ENCODE measurements around the gene FBP2.
"Not testable (repeated sequence)": the region's sequence is repeated elsewhere in the genome, so short reads cannot be mapped to it uniquely, and the experiment has no call there.

Gene FBP2

DNA sequence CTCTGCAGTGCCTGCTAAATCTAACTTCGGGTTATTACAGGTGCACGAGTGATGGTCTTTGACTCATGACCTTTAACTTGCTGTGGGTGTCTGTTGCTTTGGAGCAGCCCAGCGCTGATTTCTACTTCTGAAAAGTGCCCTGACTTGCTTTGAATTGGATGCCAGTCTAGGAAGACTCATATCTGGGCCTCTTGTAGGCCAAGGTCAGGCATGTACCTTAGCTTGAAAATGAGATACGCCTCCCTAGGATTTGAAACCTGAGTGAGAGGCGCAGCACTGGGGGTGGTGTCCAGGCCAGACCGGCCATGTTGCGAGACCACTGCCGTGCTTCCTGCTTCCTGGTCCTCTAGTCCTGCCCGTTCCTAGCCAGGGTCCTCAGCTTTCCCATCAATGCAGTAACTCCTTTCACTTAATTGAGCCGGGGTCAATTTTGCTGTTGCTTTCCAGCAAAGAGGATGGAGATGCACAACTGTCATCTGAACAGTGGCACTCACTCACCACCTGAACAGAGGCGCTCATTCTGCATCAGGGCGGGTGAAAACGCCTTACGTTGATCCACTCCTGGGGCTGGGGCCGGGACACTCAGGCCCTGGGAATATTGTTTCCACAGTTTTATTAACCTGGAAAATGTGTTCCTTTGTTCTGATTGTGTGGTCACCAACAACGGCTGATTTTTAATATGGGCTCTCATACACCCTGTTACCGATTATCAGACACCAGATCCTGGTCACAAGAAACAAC lies 24.5 kb downstream of the FBP2 start:
- in situ Hi-C loops (cut with HindIII; ENCODE audit: low pct_ligation_motif_present, low pct_unique_long_range_greater_than_20kb, low sequenced_read_pairs) = no loop called here
- DNase-seq = no peak

DNA sequence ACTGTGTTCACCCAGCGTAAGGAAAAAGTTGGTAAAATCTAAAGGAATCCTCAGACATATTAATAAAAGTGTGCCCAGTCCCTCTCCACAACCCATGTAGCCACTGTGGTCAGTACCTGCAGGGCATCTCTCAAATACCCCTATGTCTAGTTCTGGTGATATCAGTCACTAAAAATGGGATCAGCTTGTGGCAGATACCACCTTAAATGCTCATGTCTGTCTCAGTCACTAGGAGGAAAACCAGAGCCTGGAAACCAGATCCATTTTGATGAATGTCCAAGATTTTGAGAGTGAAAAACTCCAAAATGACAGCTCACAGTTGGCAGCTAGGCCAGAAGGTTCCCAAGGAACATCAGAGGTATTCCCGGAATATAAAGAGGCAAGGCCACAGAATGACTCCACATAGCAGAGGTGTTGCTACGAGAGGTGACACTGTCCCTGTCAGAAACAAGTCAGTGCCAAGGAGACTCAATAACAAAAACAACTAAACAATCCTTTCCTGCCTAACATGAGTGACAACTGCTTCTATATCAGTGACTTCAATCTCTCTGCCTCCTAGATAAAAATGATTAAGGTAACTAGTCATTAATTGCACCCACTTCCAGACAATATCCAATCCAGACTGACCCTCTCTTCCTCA lies 25.3 kb downstream of the FBP2 start:
- in situ Hi-C loops (cut with HindIII; ENCODE audit: low pct_ligation_motif_present, low pct_unique_long_range_greater_than_20kb, low sequenced_read_pairs) = no loop called here
- no peak for DNase-seq

DNA sequence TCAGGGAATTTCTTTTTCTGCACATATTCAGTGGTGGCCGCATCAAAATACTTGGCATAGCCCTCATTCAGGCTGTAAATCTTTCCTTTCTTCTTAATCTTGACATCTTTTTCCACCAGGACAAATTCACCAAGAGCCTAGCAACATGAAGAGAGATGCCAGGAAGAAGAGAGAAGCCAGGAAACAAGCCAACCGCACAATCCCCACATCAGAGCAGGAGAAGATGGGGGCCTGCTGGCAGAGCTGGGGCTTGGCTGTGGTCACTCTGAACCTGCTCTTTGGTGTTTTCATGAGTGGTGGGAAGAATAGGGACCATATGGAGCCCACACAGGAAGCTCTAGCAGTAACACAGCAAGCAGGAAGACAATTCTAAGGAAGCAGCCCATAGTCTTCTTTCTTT lies 26.4 kb downstream of the FBP2 start:
- DNase-seq = no peak
- in situ Hi-C loops (cut with HindIII; ENCODE audit: low pct_ligation_motif_present, low pct_unique_long_range_greater_than_20kb, low sequenced_read_pairs) = no loop called here

DNA sequence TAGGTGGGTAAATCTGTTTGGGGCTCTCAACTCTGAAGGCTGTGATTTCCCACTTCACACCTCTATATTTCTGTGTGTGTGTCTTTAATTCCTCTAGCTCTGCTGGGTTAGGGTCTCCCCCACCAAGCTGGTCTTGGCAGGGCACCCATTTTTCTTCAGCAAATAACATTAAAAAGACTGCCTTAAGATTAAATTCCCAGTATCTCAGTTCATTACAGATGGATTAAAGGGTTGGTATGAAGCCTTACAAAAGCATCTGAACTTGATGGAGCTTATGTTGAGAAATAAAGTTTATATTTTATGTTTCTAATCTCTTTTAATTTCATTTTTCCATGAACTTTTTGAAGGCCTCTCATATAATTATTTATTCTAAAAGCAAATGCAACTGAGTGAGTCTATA lies 27.1 kb downstream of the FBP2 start:
- in situ Hi-C loops (cut with HindIII; ENCODE audit: low pct_ligation_motif_present, low pct_unique_long_range_greater_than_20kb, low sequenced_read_pairs) = no loop called here
- no peak for DNase-seq

DNA sequence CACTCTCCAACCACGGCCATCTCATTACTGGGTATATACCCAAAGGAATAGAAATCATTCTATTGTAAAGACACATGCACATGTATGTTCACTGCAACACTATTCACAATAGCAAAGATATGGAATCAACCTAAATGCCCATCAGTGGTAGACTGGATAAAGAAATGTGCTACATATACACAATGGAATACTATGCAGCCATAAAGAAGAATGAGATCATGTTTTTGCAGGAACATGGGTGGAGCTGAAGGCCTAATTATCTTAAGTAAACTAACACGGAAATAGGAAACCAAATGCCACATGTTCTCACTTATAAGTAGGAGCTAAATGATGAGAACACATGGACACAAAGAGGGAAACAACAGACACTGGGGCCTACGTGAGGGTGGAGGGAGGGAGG lies 29.3 kb downstream of the FBP2 start:
- DNase-seq; in situ Hi-C loops (cut with HindIII; ENCODE audit: low pct_ligation_motif_present, low pct_unique_long_range_greater_than_20kb, low sequenced_read_pairs): not testable (repeated sequence)

DNA sequence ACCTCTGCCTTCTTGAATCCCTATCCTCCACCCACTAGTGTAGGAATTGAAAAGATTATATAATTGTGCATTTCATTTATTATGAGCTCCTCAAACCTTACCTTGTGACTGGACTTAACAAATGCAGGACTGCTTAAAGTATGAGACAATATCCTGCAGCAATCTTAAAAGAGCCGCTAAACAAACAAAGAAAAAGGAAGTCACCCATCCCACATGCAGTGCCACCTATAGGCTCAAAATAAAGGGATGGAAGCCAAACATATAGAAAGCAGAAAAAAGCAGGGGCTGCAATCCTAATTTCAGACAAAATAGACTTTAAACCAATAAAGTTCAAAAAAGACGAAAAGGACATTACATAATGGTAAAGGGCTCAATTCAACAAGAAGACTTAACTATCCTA lies 30.1 kb downstream of the FBP2 start:
- no peak for DNase-seq
- in situ Hi-C loops (cut with HindIII; ENCODE audit: low pct_ligation_motif_present, low pct_unique_long_range_greater_than_20kb, low sequenced_read_pairs) = no loop called here

DNA sequence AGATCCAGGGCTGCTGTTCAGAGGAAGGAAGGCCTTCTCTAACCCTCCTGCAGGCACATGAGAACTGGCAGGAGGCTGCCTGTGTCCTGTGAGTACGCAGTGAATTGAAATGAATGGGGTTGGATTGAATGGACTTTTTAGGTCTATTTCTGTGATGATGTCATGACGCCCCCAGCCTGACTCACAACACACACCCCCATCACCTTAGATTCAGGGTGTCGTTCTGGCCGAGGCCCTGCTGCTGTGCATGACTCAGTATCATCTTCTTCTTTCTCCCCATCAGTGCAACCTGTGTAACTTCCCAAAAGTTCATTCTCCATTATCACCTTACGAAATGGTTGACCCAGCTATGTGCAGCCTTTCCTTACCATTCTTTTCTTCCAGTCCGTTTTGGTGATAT lies 33.4 kb downstream of the FBP2 start:
- DNase-seq = no peak
- in situ Hi-C loops (cut with HindIII; ENCODE audit: low pct_ligation_motif_present, low pct_unique_long_range_greater_than_20kb, low sequenced_read_pairs) = no loop called here

DNA sequence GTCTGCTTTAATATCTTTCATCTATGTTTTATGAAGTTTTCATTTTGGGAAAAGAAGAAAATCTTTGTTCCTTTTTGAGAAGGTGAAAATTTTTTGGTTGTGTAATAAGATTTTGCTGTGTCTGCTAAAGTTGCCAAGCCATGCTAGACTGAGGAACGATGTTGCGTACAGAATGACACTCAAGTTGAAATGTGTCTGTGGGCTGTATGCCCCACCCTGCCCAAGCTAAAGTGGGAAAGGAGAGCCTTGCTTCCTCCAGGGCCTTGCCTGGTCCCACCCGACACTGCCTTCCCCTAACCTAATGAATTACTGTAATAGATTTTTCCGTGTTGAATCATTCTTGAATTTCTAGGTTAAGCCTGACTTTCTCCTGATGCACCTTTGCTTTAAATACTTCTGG lies 36.2 kb downstream of the FBP2 start:
- DNase-seq = no peak
- in situ Hi-C loops (cut with HindIII; ENCODE audit: low pct_ligation_motif_present, low pct_unique_long_range_greater_than_20kb, low sequenced_read_pairs) = no loop called here

DNA sequence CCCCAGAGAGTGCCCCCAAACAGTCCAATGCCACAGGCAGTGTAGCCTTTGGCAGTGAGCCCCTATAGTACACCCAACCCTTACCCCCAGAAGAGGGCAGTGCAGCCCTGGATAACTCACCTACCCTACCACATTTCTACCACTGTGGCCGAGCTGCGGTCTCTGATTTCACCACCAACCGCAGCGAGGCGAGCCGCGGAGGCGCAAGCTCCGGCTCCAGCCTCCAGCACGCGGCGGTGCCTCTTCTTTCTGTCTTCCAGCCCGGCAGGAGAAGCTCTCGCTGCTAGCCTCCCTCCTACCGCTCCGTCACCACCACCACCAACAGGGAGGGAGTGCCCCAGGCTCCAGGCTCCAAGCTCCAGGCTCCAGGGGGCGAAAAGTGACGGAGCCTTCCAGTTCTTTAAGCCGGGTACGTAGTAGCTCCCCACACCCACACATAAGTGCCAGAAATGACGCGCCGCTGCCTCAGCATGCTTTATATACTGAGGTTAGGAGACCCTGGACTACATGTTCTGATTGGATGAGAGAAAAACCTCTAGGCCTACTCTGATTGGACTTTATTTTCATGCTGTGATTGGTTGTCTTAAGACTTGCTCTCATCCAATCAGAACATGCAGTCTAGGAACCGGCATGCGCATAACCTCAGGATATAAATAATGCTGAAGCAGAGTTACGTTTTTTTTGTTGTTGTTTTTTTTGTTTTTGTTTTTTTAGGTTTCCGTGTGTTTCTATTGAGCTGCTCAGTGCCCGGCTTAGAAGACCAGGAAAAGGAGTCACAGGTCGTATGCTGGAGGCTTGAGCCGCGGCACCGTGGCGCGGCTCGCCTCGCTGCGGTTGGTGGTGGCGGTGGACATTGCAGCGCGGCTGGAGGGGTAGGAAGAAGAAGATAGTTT lies 38.9 kb downstream of the FBP2 start, which contains the start of gene PCAT7:
TSS of gene PCAT7 (plus strand) at position 645 of the 893 bp plus-strand sequence.
- in situ Hi-C loops (cut with HindIII; ENCODE audit: low pct_ligation_motif_present, low pct_unique_long_range_greater_than_20kb, low sequenced_read_pairs) = no loop called here

DNA sequence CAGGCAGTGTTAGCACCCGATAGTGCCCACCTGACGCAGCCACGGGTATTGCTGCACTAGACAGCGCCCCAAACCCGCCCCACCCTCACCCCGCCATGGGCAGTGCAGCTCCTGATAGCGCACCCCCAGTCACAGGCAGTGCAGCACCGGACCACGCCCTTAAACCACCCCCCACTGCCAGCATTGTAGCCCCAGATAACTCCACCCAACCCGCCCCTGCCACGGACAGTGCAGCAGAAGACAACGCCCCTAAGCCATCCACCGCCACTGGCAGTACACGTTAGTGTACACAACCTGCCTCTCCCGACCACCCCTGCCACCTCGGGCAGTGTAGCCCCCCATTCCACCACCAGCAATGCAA lies 39.6 kb downstream of the FBP2 start:
- in situ Hi-C loops (cut with HindIII; ENCODE audit: low pct_ligation_motif_present, low pct_unique_long_range_greater_than_20kb, low sequenced_read_pairs) = no loop called here
- DNase-seq = no peak

More for the DNA sequence above, 38.9 kb downstream of the FBP2 start, which contains the start of gene PCAT7:
- DNase-seq = peak; percentile 73

DNA sequence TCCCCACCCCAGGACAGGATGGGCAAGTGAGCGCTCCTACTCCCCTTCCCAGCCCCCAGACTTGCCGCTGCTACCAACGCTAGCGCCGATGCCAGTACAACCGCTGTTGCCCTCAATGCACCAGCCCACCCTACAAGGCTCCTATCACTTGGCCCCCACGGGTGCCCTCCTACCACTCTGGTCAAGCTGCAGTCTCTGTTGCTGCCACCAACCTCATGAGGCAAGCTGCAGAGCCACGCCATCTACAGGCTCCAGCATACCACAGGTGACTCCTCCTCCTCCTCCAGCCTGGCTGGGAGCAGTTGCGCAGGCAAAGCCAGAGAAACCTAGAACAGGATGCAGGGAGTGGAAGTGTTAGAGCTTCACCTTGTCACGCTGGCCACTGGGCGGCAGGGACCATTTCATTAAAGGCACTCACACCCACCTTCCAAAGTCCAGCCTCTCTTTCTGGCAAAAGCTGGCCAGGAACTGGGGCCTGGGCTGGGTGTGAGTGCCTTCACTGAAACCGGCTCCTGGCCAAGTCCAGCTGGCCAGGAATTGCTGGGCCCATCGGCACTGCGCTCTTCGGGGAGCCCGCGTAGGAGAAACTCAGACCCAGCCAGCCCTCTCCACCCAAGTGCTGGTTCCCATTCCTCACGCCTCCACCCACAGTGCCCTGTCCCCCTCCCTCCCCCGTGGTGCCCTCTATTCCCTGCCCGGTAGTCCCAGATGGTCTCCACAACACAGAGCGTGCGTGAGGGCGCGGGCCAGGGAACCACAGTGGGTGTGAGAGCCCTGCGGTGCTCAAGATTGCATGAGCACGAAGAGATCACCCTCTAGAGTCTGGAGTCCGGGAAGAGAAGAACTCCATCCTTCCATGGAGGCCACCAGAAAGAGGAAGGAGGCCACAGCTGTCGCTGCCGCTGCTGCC lies 40.3 kb downstream of the FBP2 start:
- DNase-seq = no peak
- in situ Hi-C loops (cut with HindIII; ENCODE audit: low pct_ligation_motif_present, low pct_unique_long_range_greater_than_20kb, low sequenced_read_pairs) = no loop called here

DNA sequence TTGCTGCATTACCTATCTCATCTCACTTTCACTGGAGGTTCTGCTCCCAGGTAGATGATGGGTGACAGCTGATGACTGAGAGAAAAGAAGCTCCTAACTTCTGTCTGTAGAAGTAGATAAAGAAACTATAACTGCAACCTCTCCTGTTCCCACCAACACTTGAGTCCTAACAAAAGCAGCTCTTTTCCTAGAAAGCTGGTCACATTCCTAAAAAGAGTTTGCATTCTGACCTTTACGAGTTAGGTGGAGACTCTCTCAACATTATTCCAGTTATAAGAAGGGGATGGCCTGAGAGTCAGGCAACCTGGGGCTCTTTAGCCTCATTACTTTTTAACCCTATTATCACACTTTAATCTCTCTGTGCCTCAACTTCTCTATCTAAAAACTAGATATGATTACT lies 47.7 kb downstream of the FBP2 start:
- in situ Hi-C loops (cut with HindIII; ENCODE audit: low pct_ligation_motif_present, low pct_unique_long_range_greater_than_20kb, low sequenced_read_pairs) = no loop called here
- no peak for DNase-seq

DNA sequence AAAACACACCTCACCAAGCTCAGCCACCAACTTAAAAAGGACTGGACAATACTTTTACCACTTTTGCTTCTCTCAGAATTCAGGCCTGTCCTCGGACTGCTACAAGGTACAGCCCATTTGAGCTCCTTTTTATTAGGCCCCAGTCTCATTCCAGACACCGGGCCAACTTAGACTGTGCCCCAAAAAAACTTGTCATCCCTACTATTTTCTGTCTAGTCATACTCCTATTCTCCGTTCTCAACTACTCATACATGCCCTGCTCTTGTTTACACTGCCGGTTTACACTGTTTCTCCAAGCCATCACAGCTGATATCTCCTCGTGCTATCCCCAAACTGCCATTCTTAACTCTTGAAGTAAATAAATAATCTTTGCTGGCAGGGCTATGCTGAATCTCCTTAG lies 49.3 kb downstream of the FBP2 start:
- in situ Hi-C loops (cut with HindIII; ENCODE audit: low pct_ligation_motif_present, low pct_unique_long_range_greater_than_20kb, low sequenced_read_pairs); DNase-seq: not testable (repeated sequence)

DNA sequence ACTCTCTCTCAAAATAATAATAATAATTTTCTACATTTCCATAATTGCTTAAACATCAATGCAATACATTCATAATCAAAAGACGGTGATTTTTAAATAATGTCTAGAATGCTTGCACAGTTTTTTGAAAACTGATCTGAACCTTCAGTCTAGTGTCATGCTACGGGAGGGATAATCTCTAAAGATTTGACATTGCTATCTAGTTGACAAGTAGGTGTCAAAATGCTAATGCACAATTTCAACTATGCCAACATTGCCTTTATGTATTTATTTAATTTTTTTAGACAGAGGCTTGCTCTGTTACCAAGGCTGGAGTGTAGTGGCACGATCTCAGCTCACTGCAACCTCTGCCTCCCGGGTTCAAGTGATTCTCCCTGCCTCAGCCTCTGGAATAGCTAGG lies 54.7 kb downstream of the FBP2 start:
- no peak for DNase-seq
- in situ Hi-C loops (cut with HindIII; ENCODE audit: low pct_ligation_motif_present, low pct_unique_long_range_greater_than_20kb, low sequenced_read_pairs) = no loop called here

DNA sequence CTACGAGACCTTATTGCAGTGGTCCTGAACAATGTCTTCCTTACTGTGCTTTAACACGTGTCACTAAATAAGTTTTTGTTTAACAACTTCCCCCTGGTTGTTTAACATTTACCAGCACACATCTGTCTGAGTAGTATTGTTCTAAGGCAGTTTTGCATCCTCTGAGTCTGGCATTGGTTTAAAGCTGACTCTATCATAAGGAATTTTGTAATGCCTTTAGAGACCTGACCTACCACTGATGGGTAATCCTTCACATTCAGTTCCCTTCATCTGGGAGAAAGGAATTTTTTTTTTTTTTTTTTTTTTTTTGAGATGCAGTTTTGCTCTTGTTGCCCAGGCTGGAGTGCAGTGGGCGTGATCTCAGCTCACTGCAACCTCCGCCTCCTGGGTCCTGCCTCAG lies 58.7 kb downstream of the FBP2 start:
- no peak for DNase-seq
- in situ Hi-C loops (cut with HindIII; ENCODE audit: low pct_ligation_motif_present, low pct_unique_long_range_greater_than_20kb, low sequenced_read_pairs) = no loop called here

DNA sequence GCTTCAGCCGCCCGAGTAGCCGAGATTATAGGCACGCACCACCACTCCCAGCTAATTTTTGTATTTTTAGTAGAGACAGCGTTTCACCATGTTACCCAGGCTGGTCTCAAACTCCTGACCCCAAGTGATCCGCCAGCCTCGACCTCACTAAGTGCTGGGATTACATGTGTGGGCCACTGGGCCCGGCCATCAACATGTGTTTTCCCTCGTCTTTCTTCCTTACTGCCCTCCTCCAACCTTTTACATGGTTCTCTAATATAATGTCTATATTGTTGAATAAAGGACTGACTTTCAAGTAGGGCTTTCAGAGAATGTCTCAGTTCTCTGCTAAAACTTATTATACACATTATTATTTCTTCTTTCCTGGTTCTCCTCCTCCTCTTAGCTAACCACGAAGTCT lies 60.0 kb downstream of the FBP2 start:
- in situ Hi-C loops (cut with HindIII; ENCODE audit: low pct_ligation_motif_present, low pct_unique_long_range_greater_than_20kb, low sequenced_read_pairs) = no loop called here
- no peak for DNase-seq

DNA sequence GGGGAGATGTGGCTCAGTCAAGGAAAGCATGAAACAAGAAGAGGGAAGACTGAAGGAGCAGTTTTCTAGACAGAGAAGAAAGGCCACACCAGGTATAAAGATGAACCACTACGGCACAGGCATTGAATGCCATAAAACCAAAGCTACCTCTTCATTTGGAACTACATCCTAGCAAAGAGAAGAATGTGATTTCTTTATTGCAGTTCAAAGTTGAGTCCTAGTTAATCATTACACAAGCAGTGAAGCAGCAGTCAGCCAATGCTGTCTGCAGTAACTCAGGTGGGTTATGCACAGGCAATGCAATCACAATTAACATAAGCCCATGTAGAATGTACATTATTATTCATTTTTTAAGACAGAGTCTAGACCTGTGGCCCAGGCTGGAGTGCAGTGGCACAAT lies 60.5 kb downstream of the FBP2 start:
- DNase-seq = no peak
- in situ Hi-C loops (cut with HindIII; ENCODE audit: low pct_ligation_motif_present, low pct_unique_long_range_greater_than_20kb, low sequenced_read_pairs) = no loop called here

DNA sequence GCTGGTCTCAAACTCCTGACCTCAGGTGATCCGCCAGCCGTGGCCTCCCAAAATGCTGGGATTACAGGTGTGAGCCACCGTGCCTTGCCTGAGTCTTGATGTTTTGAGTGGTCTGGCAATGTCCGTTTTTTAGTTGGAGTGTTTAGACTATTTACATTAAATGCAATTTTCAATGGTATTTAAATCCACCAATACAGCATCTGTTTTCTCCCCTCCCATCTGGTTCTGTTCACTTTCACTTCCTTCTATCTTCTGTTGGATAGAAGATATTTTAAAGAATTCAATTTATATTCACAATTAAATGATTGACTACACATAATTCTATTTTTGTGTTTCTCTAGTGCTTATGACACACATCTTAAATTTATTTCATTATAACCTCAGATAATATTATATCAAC lies 64.7 kb downstream of the FBP2 start:
- no peak for DNase-seq
- in situ Hi-C loops (cut with HindIII; ENCODE audit: low pct_ligation_motif_present, low pct_unique_long_range_greater_than_20kb, low sequenced_read_pairs) = no loop called here
